Testis (tissue), 3 donors: ENCODE data around the gene MLLT6. TPM values are rescaled to one million over a fixed set of nuclear protein-coding genes. Genes with fewer than 3 reads are reported as not detected.

ENCODE experiments used
- DNase-seq: peaks from one replicate; pipeline ENCODE4 v3.0.0-alpha.2; 2019
- H3K27ac ChIP-seq, 2 donors: fragments of 200-600 bp; sonication (generic); one replicate each; pipeline ENCODE4 v1.5.1; 2019
- H3K27me3 ChIP-seq: fragments of 200-600 bp; sonication (generic); one replicate; pipeline ENCODE4 v1.5.1; 2019
- H3K36me3 ChIP-seq: fragments of 200-600 bp; sonication (generic); one replicate; pipeline ENCODE4 v1.5.1; 2017; ENCODE audit warnings: low read depth; ENCODE audit errors: missing control alignments
- H3K4me1 ChIP-seq: fragments of 200-600 bp; sonication (generic); one replicate; pipeline ENCODE4 v1.5.1; 2019
- H3K4me3 ChIP-seq, 2 donors: fragments of 200-600 bp; sonication (generic); one replicate each; pipeline ENCODE4 v1.5.1; 2017 to 2019
- H3K9me3 ChIP-seq: fragments of 200-600 bp; sonication (generic); one replicate; pipeline ENCODE4 v1.5.1; 2017
- CTCF ChIP-seq, 3 experiments: fragments of 450-650 bp in 2 of 3; fragments of 200-600 bp in 1 of 3; sonication (generic) in 1 of 3; IDR thresholded peaks; one replicate each; pipeline ENCODE4 v1.5.1; 2016 to 2019; ENCODE audit warnings: antibody characterized with exemption in 3 of 3, mild to moderate bottlenecking in 2 of 3, moderate library complexity in 1 of 3
- POLR2A ChIP-seq: fragments of 450-650 bp; IDR thresholded peaks from one replicate; pipeline ENCODE4 v1.6.1; 2017; ENCODE audit warnings: antibody characterized with exemption, mild to moderate bottlenecking, moderate library complexity
- WGBS, 2 donors: methylation state at CpG; one replicate each; pipeline ENCODE4 v1.1.5; 2018; 5-methylcytosine and 5-hydroxymethylcytosine counted together
- intact Hi-C: fragments of 100-400 bp; cut with DNase I; formaldehyde crosslinking; loops from one replicate; pipeline ENCODE4 v1.15.1; 2023; ENCODE audit warnings: low total_unique reads
- polyA plus RNA-seq: library from polyadenylated mRNA; stranded (reverse); fragments of 350-450 nt; fragmentation: Illumina TruSeq; extraction: RNeasy Lipid Tissue Mini Kit (QIAGEN cat#74804); gene quantifications from one replicate; pipeline ENCODE4 v1.2.3, GENCODE V29; 2014; ENCODE audit warnings: low read depth, low replicate concordance; ENCODE audit not compliant: insufficient read depth
- total RNA-seq, 2 donors: library from RNA; depleted of rRNA; stranded (reverse); fragments of >200 nt; gene quantifications; one replicate each; pipeline ENCODE4 v1.2.3, GENCODE V29; 2016

Gene MLLT6
- total and polyA plus RNA-seq, 3 donors from 2014 or later, result 86.9 to 176 (median 157) TPM

GRCh38 chr17:38674749-38675615 is 30.1 kb upstream of the MLLT6 start, which contains the start of gene EPOP:
Gene EPOP, minus strand, starts transcription at chr17:38674957. Its CDS starts 462 bp downstream, at chr17:38674495.
- no peak for TF ChIP-seq CTCF (IDR thresholded peaks at IDR 0.05)
- TF ChIP-seq POLR2A, result no peak
- H3K4me1 ChIP-seq, result peaks cover 28% of the 10 kb centered on the region
- no peaks in the 10 kb centered on the region for H3K9me3 ChIP-seq
- WGBS, 2 donors, result 3 to 8% methylated on average over 21 to 80 of the region's 80 CpGs
- H3K36me3 ChIP-seq, result no peaks in the 10 kb centered on the region
- intact Hi-C loops, result loop anchor here (5.0 kb wide), 1 partner anchor 57 kb away; the partner anchor contains the start of gene CISD3
- no peaks in the 10 kb centered on the region for H3K27me3 ChIP-seq
- H3K27ac ChIP-seq, result peak within 1 kb of the TSS in 1 of 2 donors; percentile 53
- peak within 1 kb of the TSS; percentile 65 to 68 for H3K4me3 ChIP-seq
- peak; percentile 94 for DNase-seq

- TF ChIP-seq CTCF (IDR thresholded peaks at IDR 0.05) (peak; percentile 90 to 95 (median 92)), POLR2A (no peak)
- peaks cover 28% of the 10 kb centered on the region for H3K4me1 ChIP-seq
- H3K36me3 ChIP-seq, result no peaks in the 10 kb centered on the region
- H3K27ac ChIP-seq, result no peak overlapping the region
- H3K4me3 ChIP-seq, result no peak overlapping the region
- intact Hi-C loops, result loop anchor here (5.0 kb wide), 1 partner anchor 55 kb away; the partner anchor contains the start of gene CISD3
- H3K9me3 ChIP-seq, result no peaks in the 10 kb centered on the region
- peak; percentile 91 for DNase-seq
- WGBS, 2 donors, result 21% methylated on average over 9 of the region's 9 CpGs
- no peaks in the 10 kb centered on the region for H3K27me3 ChIP-seq
Measured at GRCh38 chr17:38676706-38677504, 28.2 kb upstream of the MLLT6 start.

- H3K27me3 ChIP-seq, result no peaks in the 10 kb centered on the region
- TF ChIP-seq POLR2A (no peak), CTCF (IDR thresholded peaks at IDR 0.05) (no peak)
- H3K4me1 ChIP-seq, result peaks cover 26% of the 10 kb centered on the region
- H3K9me3 ChIP-seq, result no peaks in the 10 kb centered on the region
- no peak overlapping the region for H3K4me3 ChIP-seq
- H3K27ac ChIP-seq, result no peak overlapping the region
- H3K36me3 ChIP-seq, result no peaks in the 10 kb centered on the region
- intact Hi-C loops, result loop anchor here (5.0 kb wide), 1 partner anchor 54 kb away; the partner anchor contains the start of gene CISD3
- no peak for DNase-seq
- 82 to 88% methylated on average over 6 of the region's 6 CpGs for WGBS, 2 donors
Measured at GRCh38 chr17:38677819-38678218, 27.3 kb upstream of the MLLT6 start.

- DNase-seq, result no peak
- H3K9me3 ChIP-seq, result no peaks in the 10 kb centered on the region
- H3K4me3 ChIP-seq, result no peak overlapping the region
- no peak overlapping the region for H3K27ac ChIP-seq
- WGBS, 2 donors, result 85 to 91% methylated on average over 3 of the region's 3 CpGs
- TF ChIP-seq POLR2A (no peak), CTCF (IDR thresholded peaks at IDR 0.05) (no peak)
- intact Hi-C loops, result no loop called here
- no peaks in the 10 kb centered on the region for H3K36me3 ChIP-seq
- no peaks in the 10 kb centered on the region for H3K27me3 ChIP-seq
- peaks cover 8% of the 10 kb centered on the region for H3K4me1 ChIP-seq
Measured at GRCh38 chr17:38681096-38681495, 24.0 kb upstream of the MLLT6 start.
